HG03457 (cell line): ENCODE data around the gene TADA1.

Experiments used
- ATAC-seq: cut with Tn5 transposase; IDR thresholded peaks from one replicate; pipeline ENCODE4 v1.9.1; 2021; ENCODE audit warnings: moderate number of reproducible peaks; ENCODE audit not compliant: unreplicated experiment

Gene TADA1, protein sequence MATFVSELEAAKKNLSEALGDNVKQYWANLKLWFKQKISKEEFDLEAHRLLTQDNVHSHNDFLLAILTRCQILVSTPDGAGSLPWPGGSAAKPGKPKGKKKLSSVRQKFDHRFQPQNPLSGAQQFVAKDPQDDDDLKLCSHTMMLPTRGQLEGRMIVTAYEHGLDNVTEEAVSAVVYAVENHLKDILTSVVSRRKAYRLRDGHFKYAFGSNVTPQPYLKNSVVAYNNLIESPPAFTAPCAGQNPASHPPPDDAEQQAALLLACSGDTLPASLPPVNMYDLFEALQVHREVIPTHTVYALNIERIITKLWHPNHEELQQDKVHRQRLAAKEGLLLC

DNA sequence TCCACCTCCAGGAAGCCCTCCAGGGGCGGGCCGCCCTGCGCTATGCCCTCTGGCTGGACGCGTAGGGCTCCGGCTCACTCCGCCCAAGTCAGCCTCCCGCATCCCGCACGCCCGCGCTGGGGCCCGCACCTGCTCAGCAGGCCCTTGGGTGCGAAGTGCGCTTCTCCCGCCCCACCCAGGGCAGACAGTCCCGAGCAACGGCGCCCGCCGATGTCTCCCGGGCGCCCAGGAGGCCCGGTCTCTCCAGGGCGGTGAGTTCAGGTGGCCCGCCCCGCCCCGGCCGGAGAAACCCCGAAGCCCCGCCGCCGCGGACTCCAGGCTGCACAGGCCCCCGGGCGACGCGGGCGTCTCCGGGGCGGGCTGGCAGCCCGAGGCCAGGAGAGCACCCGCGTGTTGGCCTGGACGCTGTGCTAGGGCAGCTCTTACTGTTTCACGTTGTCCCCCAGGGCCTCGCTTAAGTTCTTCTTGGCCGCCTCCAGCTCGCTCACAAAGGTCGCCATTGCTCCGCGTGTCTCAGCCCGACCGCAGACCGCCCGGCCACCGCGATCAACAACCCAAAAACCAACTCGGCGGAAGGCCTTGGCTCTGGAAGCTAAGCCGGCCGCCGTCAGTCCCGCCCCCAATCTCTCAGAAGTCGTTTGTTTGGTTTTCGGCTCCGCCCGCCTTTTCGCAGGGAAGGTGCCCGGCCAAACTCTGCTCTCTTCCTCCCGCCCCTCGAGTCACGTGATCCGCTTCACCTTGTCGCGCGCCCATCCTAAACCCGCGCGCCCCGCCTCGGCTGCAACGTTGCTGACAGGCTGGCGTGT, at the start of gene TADA1:
Gene TADA1 (minus strand): TSS at position 531 of the 806 bp plus-strand sequence. CDS start 31 bp downstream, at position 500.
- peak; percentile 86 for ATAC-seq

DNA sequence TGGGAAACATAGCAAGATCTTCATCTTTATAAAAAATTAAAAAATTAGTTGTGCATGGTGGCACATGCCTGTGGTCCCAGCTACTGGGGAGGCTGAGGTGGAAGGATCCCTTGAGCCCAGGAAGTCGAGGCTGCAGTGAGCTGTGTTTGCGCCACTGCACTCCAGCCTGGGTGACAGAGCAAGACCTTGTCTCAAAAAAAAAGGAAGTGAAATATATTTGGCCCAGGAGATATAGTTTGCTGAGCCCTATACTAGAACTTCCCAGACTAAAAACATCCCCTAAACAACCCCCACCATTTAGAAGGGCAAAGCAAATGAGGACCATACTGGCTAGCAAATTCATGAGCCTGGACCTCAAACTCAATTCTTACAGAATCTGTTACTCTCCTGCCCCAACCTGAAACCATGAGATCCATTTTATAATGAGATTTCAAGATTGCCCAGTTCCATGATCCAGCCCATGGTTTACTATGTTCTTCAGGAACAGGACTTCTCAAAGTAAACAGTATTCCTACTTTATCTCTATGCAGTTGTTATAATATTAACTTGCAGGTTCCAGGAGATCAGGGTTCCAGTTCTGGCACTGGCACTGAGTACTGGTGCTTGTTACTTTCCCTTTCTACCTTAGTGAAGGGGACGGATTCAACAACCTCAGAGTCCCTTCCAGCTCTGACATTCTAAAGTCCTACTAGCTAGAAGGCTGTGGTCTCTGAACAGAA, 48.9 kb upstream of the TADA1 start:
- no peak for ATAC-seq

DNA sequence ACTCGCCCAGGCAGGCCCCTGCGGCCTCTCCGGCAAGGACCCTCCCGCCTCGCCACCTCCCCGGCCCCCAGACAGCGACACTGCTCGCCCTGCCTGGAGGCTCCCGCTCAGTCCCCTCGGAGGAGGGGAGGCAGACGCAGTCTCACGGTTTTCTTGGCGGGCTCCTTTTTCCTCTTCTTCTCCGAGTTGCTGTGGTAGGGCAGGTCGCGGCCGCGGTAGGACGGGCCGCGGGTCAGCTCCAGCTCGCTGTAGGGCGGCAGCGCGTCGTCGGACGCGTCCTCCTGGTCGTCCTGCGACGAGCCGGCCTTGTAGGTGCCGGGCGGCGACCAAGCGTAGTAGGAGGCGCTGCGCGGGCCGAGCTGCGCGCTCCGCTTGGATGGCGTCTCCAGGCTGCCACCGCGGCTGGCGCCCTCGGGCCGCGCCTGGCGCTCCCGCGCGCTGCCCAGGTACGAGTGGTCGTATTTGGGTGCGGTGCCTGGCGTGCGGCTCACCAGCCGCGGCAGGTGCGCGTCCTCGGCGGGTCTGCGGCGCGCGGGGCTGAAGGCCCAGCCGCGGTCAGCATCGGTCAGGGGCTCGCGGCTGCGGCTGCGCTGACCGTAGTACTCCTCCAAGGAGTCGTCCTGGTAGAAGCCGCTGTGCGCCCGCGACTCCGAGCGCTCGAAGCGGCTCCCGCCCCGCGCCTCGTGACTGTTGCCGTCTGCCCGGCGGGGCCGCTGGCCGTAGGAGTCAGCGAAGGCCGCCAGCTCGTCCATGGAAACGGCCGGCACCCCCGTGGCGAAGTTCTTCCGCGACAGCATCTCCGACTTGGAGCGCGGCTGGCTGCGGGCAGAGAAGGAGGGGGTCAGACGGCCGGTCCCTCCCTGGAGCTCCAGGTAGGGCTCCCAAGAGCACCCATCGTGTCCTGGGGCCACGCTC, 44.8 kb upstream of the TADA1 start:
- no peak for ATAC-seq

DNA sequence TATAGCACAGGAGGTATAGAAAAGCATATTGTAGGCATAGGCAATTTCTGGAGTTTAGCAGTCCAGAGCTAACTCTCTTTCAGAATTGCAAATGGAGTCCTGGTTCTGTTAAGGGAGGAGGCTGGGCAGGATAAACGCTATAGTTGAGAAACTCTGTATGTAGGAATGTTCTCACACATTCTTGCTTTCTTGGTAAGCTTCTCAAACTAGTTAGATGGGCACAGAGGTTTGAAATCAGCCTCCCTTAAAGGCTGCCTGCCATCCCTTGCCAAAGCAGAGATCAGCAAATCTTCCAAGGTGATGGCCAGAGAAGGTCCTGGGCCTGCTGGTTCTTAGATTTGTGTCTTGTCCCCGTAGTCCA, 42.9 kb upstream of the TADA1 start:
- no peak for ATAC-seq

DNA sequence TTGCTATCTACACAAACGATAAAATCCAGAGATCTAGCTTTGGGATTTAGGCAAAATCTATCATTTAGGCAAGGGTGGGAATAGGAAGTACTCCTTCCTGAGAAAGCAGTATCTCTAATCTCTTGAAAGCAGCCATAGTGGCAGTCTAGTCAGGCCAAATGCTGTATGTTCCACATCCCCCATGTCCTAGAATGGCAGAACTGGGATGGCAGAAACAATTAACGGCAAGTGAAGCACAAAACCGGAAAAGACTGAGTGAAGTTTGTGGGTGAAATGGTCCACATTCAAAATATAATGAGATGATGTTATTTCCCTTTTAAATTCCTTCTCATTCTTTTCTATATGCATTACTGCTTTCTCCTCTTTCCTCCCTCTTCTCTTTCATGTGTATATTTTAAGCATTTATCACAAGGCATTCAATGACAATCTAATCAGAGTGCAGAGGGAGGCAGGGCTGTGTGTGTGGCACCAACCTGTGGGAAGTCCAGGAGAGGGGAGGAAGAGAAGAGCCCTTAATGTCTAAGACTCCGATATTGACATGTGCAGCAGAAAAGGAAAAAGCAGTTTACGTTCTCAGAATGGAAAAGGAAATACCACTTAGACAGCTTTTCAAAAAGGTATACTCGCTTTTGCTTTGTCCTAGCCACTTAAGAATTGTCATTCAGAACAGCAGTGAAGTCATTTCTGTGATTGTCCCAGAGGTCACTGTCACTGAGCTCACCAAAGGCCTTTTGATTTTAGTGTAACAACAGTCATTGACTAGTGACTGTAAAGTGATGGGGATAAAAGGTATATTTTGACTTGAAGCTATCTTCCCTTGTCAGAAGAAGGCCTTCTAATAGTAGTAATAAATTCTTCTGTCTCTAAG, 42.3 kb upstream of the TADA1 start:
- ATAC-seq, result no peak

DNA sequence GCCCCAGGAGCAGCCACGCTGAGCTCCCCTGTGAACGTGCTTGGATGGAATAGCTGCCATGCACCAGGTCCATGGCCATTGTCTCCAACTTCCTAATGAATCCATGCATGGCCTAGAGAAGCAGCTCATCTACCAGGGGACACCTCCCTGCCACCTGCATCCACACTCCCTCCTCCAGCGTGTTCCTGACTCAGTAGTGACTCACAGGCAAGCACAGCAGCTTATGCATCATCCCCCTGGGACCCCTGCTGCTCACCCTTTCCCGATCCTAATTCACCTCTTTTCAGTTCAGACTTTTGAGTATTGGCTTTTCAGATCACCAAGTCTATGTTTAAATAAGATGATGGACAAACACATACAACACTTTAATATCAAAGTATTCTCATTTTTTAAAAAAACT, 39.9 kb upstream of the TADA1 start:
- no peak for ATAC-seq

DNA sequence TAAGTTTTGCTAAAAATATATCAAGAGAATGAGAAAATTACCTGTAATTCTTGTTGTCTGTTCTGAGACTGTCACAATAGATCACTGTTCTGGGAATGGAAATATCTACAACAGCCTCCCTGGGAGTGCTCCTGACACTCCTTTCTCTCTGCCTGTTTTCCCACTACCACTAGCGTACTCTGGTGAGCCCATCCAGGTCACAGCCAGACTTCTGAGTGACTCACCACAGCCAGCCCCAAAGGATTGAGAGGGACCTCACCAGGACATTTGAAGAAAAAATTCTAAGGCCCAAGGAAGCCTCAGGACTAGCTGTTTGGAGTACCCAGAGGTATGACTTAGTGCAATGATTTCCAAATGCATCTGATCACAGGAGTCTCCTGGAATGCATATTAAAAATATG, 39.0 kb upstream of the TADA1 start:
- ATAC-seq, result no peak

DNA sequence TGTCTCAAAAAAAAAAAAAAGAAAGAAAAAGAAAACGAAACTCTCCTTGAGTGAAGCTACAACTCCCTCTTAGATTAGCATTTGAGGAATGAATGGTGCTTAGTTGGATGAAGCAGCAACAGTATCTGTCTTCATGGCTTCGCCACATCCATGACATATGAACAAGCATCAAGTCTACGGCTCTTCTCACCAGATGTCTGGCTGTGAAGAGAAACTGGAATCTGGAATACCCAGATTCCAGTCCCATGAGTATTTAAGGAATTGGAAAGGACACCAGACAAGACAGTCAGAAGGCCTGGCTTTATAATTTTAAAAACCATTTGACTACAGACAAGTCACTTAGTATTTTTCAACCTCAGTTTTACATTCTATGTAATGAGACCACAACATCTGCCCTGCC, 38.0 kb upstream of the TADA1 start:
- no peak for ATAC-seq

DNA sequence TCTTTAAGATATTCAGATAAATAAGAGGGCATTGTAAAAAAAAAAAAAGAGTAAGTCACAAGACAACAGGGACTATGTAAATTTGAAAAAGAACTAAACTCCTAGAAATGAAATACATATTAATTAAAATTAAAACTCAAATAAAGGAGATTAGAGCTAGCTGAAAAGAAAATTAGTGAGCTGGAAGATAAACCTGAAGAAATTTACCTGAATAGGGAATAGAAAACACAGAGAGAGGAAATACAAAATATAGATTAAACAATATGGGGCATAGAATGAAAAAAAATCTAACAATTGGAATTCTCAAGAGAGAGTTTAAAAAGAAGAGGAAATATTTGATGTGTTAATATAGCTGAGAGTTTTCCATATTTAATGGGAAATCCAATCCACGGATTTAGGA, 35.6 kb upstream of the TADA1 start:
- ATAC-seq, result no peak

DNA sequence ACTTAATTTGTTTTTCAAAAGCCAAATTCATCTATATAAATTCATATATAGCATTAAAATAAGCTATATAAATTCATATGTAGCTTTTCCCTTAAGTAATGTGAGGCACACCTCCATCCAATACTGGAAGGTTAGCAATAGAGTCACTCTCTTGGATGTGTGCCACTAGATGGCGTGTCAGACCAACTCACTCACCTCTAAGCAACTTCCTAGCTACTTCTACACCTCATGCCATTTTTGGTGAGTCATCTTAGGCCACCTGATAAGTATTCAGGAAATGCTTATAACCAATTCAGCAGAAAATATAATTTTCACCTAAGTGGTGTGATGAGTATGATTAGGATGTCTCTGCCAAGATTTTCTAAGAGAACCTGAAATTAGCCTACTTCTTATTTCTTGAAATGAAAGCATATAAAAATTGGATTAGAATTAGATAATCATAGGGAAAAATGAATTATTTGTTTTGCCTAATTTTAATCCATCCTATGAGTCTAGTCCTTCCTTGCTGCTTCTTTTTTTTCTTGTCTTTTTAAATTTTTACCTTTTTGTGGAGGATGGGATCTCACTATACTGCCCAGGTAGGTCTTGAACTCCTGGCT, 34.4 kb upstream of the TADA1 start:
- peak; percentile 94 for ATAC-seq

DNA sequence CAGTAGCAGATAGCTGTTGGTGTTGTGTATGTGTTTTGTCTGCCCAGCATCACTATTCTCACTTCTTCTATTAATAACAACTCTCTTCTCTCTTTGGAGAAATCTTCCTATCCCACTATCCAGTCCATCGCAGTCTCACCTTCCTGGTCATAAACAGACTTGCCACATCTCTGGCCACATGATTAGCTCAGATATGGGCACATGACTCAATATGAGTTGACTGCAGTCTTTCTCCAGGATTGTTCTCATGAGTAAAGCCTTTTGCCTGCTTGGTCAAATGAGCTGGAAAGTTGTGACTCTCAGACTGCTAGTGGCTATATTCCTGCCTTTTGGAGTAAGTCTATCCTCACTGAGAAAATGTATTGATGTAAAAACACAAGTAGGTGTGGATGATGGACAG, 32.9 kb upstream of the TADA1 start:
- no peak for ATAC-seq

DNA sequence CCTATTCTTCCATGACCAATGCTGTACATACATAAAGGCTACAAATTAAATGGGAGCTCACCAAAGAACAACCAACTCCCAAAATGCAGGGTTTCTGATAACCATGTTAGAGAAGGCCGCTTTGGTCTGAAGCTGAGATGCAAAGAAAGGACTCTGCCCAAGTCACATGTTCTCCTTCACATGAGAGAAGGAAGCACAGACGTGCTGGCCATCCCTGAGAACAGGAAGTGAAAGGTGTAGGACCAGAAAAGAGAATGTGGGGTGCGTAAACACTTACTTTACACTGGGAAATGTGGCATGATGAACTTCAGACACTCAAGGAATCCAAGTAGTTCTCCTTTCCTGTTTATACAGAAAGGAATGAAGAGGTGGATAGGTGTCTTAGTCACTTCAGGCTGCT, 31.7 kb upstream of the TADA1 start:
- ATAC-seq, result no peak

DNA sequence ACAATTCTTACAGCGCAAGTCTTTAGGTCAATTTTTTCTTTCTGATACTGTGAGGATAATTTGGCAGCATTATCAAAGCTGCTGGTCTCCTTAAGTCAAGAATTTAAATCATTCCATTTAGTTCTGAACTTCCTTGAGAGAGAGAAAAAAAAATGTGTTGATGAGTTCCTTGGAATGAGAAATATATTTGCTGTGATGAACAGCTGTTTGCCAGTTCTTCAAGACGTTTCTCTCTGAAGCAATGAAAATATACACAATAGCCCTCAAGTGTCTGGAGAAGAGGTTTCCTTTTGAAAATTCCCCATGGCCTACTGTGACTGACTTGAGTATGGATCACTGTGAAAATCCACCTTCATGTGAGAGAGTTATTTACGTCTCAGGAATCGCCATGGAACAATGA, 31.0 kb upstream of the TADA1 start:
- ATAC-seq, result no peak

DNA sequence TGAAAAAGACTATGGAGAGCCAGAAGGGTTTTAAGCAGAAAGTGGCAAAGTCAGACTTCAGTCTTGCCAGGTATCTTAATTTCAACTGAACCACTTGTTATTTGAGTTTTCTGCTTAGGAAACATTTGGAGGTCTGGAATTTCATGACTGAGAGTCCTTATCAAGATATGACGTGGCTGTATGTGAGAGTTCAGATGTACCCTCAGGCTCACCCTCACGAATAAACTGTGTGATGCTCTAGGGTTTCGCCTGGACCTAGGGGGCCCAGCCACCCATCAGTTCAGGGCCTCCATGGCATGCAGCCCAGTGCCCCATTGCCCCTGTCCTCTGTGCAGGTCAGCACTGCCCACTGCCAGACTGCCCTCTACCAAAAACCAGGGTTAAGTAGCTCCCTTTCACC, 30.6 kb upstream of the TADA1 start:
- ATAC-seq, result no peak

DNA sequence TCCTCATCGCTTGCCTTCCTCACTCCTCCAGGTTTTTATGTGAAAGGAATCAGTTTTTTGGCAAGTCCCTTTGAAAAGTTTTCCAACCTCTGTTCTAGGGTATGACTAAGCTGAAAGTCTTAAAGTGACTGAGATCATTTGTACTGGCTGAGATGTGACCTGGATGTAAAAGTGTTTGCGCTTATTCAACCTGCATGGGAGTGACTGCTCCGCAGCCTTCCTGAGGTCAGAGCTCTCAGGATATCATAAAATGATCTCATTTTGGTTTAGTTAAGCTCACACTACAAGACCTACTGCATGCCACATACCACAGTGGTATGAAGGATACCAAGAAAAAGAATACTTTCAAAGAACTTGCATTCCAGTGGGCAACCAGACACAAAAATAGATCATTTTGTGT, 29.8 kb upstream of the TADA1 start:
- no peak for ATAC-seq

DNA sequence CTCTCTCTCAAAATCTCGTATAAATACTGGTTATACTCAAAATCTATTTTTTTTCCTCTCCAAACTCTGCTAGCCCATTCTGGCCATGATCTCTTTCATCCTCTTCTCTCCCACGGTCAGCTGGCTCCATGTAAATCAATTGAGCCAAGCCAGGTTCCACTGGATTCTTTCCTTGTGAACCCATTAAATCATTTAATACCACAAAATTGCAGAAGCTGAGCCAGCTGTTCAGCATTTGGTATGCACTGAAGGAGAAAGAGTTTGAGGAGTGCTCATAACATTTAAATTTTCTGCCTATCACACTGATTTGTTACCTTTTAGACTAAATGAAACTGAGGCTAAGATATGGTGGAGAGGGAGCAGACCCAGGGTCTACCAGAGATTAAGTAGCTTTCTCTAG, 29.1 kb upstream of the TADA1 start:
- no peak for ATAC-seq

DNA sequence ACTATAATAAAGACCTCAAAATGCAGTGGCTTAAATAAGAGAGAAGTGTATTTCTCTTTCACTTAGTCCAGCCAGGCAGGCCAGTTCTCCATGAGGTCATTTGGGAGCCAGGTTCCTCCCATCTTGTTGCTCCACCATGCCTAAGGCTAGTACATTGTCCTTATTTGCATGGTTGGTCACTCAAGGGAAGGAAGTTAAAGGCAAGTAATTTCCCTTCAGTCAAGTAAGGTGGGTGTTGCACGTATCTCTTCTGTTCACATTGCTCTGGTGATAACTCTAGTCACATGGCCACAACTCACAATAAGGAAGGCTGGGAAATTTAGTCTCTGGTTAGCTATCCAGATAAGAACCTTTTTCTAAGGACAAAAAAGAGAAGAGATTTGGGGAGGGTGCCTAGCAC, 27.2 kb upstream of the TADA1 start:
- ATAC-seq, result no peak

DNA sequence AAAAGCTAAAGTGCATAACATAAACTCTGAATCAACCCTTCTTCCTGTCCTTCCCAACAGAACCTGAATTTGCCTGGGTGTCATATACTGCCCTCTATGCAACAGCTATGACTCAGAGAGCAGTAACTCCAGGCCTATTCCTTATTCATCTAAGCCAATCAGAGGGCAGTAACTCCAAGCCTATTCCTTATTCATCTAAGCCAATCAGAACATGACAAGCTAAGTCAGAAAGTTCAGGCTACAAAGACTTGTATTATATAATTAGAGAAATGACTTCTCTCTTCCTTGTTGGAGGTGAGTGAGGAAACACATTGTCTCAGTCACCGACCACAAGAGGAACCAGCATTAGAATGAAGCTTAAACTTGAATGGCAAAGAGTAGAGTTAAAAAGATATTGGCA, 26.2 kb upstream of the TADA1 start:
- no peak for ATAC-seq

DNA sequence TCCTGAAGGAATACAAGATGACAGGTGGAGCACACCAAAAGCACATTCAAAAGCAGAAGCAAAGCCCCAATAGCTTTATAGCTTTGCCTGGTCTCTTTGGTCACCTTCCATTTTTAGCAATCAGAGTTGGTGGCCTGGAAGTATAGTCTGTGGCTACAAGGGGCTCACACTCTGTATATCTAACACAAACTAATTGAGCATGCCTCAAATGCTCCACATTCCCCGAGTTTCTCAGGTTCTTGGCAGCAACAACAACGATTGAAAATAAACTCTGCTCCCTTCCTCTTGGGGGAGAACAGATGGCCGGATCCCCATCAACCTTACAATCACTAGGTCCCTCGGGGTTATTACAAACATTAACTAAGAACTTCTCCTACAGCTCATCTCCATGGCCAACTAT, 24.9 kb upstream of the TADA1 start:
- no peak for ATAC-seq

DNA sequence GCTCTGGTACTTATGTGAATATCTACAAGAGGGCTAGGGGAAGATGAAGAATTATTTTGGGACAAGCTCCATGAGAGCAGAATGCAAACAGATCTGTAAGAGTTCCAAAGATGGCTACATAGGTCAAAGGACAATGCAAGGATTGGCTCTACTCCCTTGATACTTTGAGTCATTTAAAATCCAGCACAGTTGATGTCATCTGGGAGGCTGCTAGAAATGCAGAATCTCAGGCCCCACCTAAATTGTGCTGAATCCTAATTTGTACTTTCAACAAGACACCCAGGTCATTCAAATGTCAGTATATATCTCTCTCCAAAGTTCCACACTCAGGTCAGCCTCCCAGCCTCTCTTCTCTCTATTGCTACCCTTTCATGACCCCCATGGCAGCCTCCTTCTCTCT, 23.7 kb upstream of the TADA1 start:
- no peak for ATAC-seq
